ENCODE measurements around the gene PTGFRN.

The PTGFRN gene

DNA sequence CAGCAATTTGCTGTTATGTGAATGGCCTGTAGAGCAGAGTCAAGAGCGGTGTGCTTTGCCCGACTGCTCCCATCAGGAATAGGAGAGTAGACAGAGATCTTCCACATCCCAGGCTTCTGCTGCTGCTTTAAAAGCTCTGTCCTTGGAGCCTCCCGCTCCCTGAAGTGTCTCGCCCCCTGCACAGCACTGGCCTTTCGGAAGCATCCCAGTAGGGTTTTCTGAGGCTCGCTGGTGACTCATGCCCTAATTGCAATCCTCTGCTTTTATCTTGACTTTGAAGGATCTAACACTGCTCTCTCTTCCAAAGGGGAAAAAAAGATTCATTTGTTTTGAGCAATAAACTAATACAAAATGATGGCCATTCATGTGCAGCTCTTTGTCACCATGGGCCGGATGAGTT, 78.5 kb downstream of the PTGFRN start:
- DNase-seq (ENCODE audit: extremely low spot score) = no peak
- no peak for TF ChIP-seq FOXK2 (IDR thresholded peaks at IDR 0.05)
- no peak for TF ChIP-seq SUZ12 (IDR thresholded peaks at IDR 0.05)
- TF ChIP-seq LEF1 (IDR thresholded peaks at IDR 0.05; ENCODE audit: borderline replicate concordance) = no peak
- TF ChIP-seq BHLHE40 (IDR thresholded peaks at IDR 0.05; ENCODE audit: borderline replicate concordance) = no peak
- no peak for TF ChIP-seq SP1 (IDR thresholded peaks at IDR 0.05)
- TF ChIP-seq TARDBP (IDR thresholded peaks at IDR 0.05) = no peak
- no peak for TF ChIP-seq FOXM1 (IDR thresholded peaks at IDR 0.05; ENCODE audit: borderline replicate concordance)
- no peak for TF ChIP-seq L3MBTL2 (conservative IDR thresholded peaks at IDR 0.05)
- TF ChIP-seq, protein P1, sequence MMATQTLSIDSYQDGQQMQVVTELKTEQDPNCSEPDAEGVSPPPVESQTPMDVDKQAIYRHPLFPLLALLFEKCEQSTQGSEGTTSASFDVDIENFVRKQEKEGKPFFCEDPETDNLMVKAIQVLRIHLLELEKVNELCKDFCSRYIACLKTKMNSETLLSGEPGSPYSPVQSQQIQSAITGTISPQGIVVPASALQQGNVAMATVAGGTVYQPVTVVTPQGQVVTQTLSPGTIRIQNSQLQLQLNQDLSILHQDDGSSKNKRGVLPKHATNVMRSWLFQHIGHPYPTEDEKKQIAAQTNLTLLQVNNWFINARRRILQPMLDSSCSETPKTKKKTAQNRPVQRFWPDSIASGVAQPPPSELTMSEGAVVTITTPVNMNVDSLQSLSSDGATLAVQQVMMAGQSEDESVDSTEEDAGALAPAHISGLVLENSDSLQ (IDR thresholded peaks at IDR 0.05) = no peak
- TF ChIP-seq CTBP1 (IDR thresholded peaks at IDR 0.05; ENCODE audit: borderline replicate concordance) = no peak
- TF ChIP-seq NFRKB (IDR thresholded peaks at IDR 0.05) = no peak
- no peak for TF ChIP-seq ZNF384 (IDR thresholded peaks at IDR 0.05)
- TF ChIP-seq FOXA1 (IDR thresholded peaks at IDR 0.05) = no peak
- TF ChIP-seq HDGF (IDR thresholded peaks at IDR 0.05; ENCODE audit: borderline replicate concordance) = no peak
- no peak for TF ChIP-seq ARNT (IDR thresholded peaks at IDR 0.05)
- TF ChIP-seq ELF4 (IDR thresholded peaks at IDR 0.05) = no peak
- ChIA-PET CTCF (no interaction called here), POLR2A (no interaction called here)

DNA sequence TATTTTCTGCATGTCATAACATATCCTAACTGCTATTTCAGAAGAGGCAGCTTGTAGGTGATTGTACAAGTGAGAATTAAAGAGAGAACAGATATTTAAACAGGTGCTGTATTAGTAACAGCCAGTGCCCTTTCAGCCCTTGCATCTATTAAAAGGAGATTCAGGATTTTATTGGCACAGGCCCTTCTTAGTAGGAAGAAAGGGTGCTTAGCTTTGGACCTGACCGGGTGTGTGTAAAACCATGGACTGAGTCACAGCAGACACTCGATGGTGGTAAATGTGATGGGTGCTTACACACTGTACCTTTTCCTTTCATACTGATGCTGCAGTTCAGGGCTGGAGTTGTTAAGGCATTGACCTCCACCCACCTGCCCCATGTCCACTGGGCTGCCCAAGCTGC, 79.2 kb downstream of the PTGFRN start:
- DNase-seq (ENCODE audit: extremely low spot score) = no peak
- TF ChIP-seq FOXA1 (IDR thresholded peaks at IDR 0.05) (no peak), ELF4 (IDR thresholded peaks at IDR 0.05) (no peak), HDGF (IDR thresholded peaks at IDR 0.05; ENCODE audit: borderline replicate concordance) (no peak), NFRKB (IDR thresholded peaks at IDR 0.05) (no peak), ZNF384 (IDR thresholded peaks at IDR 0.05) (no peak), SUZ12 (IDR thresholded peaks at IDR 0.05) (no peak), CTBP1 (IDR thresholded peaks at IDR 0.05; ENCODE audit: borderline replicate concordance) (no peak), SP1 (IDR thresholded peaks at IDR 0.05) (no peak), TARDBP (IDR thresholded peaks at IDR 0.05) (no peak), FOXK2 (IDR thresholded peaks at IDR 0.05) (no peak), ARNT (IDR thresholded peaks at IDR 0.05) (no peak)
- TF ChIP-seq, protein P1 (IDR thresholded peaks at IDR 0.05) = no peak
- ChIA-PET CTCF (no interaction called here), POLR2A (no interaction called here)

DNA sequence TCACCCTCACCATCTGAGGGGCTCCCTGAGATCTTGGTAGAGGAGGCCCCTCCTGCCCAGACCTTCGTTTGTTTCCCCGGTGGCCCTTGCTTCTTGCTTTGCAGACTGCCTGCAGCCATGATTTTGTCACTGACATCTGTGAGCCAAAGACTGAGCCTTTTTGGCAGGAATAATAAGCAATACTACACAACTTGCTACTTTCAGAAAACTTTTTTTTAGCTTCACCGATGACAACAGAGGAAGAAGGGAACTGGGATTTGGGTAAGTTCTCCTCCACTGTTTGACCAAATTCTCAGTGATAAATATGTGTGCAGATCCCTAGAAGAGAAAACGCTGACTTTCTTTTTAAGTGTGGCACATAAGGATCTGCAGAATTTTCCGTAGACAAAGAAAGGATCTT, 80.1 kb downstream of the PTGFRN start:
- ChIA-PET POLR2A (no interaction called here), CTCF (no interaction called here)
- DNase-seq (ENCODE audit: extremely low spot score) = no peak
- TF ChIP-seq SP1 (IDR thresholded peaks at IDR 0.05) (no peak), FOXA1 (IDR thresholded peaks at IDR 0.05) (no peak), BHLHE40 (IDR thresholded peaks at IDR 0.05; ENCODE audit: borderline replicate concordance) (no peak), ARNT (IDR thresholded peaks at IDR 0.05) (no peak), FOXK2 (IDR thresholded peaks at IDR 0.05) (no peak), CTBP1 (IDR thresholded peaks at IDR 0.05; ENCODE audit: borderline replicate concordance) (no peak), HDGF (IDR thresholded peaks at IDR 0.05; ENCODE audit: borderline replicate concordance) (no peak), SUZ12 (IDR thresholded peaks at IDR 0.05) (no peak), NFRKB (IDR thresholded peaks at IDR 0.05) (no peak), ELF4 (IDR thresholded peaks at IDR 0.05) (no peak), ZNF384 (IDR thresholded peaks at IDR 0.05) (no peak), TARDBP (IDR thresholded peaks at IDR 0.05) (no peak), FOXM1 (IDR thresholded peaks at IDR 0.05; ENCODE audit: borderline replicate concordance) (no peak)
- TF ChIP-seq, protein P1 (IDR thresholded peaks at IDR 0.05) = no peak

DNA sequence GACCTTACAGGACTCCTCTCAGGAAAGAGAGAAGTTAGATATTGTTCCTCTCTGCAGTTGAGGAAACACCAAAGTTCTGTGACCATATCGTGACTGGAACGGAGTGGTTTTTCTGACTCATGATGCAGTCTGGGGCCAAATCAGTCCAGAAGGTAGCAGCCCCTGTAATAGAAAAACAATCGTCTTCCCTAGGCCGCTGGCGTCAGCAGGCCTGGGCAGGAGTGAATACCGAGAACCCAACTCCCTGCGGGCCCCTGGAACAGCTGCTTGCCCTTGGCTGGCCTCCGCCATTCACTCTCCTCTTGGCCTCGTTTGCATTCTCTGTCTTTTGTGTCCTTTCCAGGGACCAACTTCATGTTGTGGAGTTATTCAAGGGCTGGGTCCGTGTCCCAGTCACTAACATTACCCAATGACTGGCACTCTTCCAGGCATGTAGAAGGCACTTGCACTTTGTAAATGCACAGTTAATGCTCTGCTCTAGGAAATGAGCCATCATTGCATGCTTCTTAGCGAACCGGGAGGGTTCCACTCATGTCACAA, 81.0 kb downstream of the PTGFRN start:
- CTCF ChIA-PET = no interaction called here
- no peak for DNase-seq (ENCODE audit: extremely low spot score)
- TF ChIP-seq, protein P1 (IDR thresholded peaks at IDR 0.05) = no peak
- TF ChIP-seq ELF4 (IDR thresholded peaks at IDR 0.05) (no peak), NFRKB (IDR thresholded peaks at IDR 0.05) (no peak), SP1 (IDR thresholded peaks at IDR 0.05) (no peak), ARNT (IDR thresholded peaks at IDR 0.05) (no peak), FOXK2 (IDR thresholded peaks at IDR 0.05) (no peak), LEF1 (IDR thresholded peaks at IDR 0.05; ENCODE audit: borderline replicate concordance) (no peak)
- POLR2A ChIA-PET = no interaction called here

DNA sequence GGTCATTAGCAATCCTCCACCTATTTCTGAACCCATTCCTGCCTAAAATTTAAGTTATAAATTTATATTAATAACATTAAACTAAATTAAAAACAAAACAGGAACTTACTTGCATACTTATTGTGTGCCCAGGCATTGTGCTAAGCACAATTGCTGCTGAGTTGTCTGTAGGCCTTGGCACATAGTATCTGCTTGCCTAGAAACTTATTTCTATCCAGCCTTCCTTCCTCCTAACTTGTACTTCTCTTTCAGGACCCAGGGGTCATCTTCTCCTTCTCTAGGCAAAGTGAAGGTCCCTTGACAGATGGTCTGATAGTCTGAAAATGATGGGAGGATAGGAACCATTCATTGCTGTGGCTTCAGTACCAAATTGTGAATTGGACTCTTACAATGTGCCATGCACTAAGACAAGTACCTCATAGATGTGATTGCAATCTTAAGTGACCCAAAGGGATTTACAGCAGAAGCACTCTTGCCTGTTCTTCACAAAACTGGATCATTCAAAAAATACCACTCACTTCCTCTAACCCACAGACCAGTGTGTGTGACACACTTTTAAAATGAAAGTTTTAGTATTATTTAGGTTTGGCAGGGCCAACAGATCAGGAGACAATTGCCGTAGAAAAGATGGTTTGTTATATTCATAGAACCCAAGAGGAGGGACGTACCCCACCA, 81.6 kb downstream of the PTGFRN start:
- DNase-seq (ENCODE audit: extremely low spot score) = no peak
- ChIA-PET CTCF (no interaction called here), POLR2A (no interaction called here)
- TF ChIP-seq TARDBP (IDR thresholded peaks at IDR 0.05) (no peak), ZNF384 (IDR thresholded peaks at IDR 0.05) (no peak), ELF4 (IDR thresholded peaks at IDR 0.05) (no peak), L3MBTL2 (conservative IDR thresholded peaks at IDR 0.05) (no peak), BHLHE40 (IDR thresholded peaks at IDR 0.05; ENCODE audit: borderline replicate concordance) (no peak)
- TF ChIP-seq, protein P1 (IDR thresholded peaks at IDR 0.05) = no peak

Measured in HEK293T (cell line).